Right lobe of liver (tissue), 6 donors: Measurements from ENCODE around the gene SMIM10L2A. TPM values are rescaled to one million over a fixed set of nuclear protein-coding genes. Genes with fewer than 3 reads are reported as not detected.
A peak's percentile ranks its signal among the peaks of the same experiment; 100 is the strongest.
"Not testable (repeated sequence)": the region's sequence is repeated elsewhere in the genome, so short reads cannot be mapped to it uniquely, and the experiment has no call there.

Source experiments
- ATAC-seq, 4 donors: fragments of 200-7000 bp; cut with Tn5 transposase; one replicate each; pipeline ENCODE4 v1.9.1; 2020; ENCODE audit warnings: mild to moderate bottlenecking in 4 of 4, moderate library complexity in 4 of 4
- DNase-seq, 3 donors: peaks; one replicate each; pipeline ENCODE4 v3.0.0-alpha.2; 2020
- H3K27ac ChIP-seq, 3 donors: fragments of 200-600 bp; one replicate each; pipeline ENCODE4 v1.8.0; 2022
- H3K27me3 ChIP-seq, 2 donors: fragments of 200-600 bp; one replicate each; pipeline ENCODE4 v1.8.0; 2022
- H3K36me3 ChIP-seq, 4 donors: fragments of 200-600 bp; sonication (generic) in 1 of 4; one replicate each; pipeline versions ENCODE4 v1.5.1 to v1.8.0; 2017 to 2022; ENCODE audit warnings: control low read depth in 1 of 4
- H3K4me1 ChIP-seq, 4 donors: fragments of 200-600 bp; sonication (generic) in 1 of 4; one replicate each; pipeline versions ENCODE4 v1.5.1 to v1.8.0; 2017 to 2022; ENCODE audit warnings: control low read depth in 1 of 4
- H3K4me3 ChIP-seq, 3 donors: fragments of 200-600 bp; one replicate each; pipeline ENCODE4 v1.8.0; 2022
- H3K9me3 ChIP-seq, 4 donors: fragments of 200-600 bp; sonication (generic) in 1 of 4; one replicate each; pipeline versions ENCODE4 v1.5.1 to v1.8.0; 2017 to 2022; ENCODE audit warnings: control low read depth in 1 of 4
- CTCF ChIP-seq, 4 donors: fragments of 200-600 bp in 3 of 4; fragments of 450-650 bp in 1 of 4; IDR thresholded peaks; one replicate each; pipeline versions ENCODE4 v1.5.1 to v1.8.0; 2016 to 2022; ENCODE audit warnings: antibody characterized with exemption in 4 of 4, mild to moderate bottlenecking in 2 of 4
- POLR2A ChIP-seq: fragments of 450-650 bp; IDR thresholded peaks from one replicate; pipeline ENCODE4 v1.6.1; 2017; ENCODE audit warnings: antibody characterized with exemption, mild to moderate bottlenecking
- WGBS: methylation state at CpG from one replicate; pipeline ENCODE4 v1.1.6; 2018; ENCODE audit warnings: low coverage, low lambda C conversion rate; ENCODE audit not compliant: insufficient coverage; ENCODE audit errors: missing lambda C conversion rate; 5-methylcytosine and 5-hydroxymethylcytosine counted together
- intact Hi-C, 2 donors: fragments of 100-400 bp; cut with DNase I; formaldehyde crosslinking; loops; one replicate each; pipeline versions ENCODE4 v1.11.2 to v1.14.1; 2022
- small RNA-seq, 2 experiments: library from RNA; depleted of rRNA; stranded (forward); fragments of <200 nt; gene quantifications; one replicate each; pipeline ENCODE3, GENCODE V24; 2016
- total RNA-seq, 6 experiments: library from RNA; depleted of rRNA in 2 of 6; stranded (reverse); fragments of >200 nt in 2 of 6; fragmentation: NEBNext Ultra II Directional in 3 of 6; extraction: Animal tissue kit (Norgen Biotek cat#: 25700) in 3 of 6; gene quantifications; one replicate each; pipeline versions ENCODE4 v1.1.0 to v1.2.4, GENCODE V29; 2016 to 2023
- donor health status: DM: no; HTN: yes; CAD: no.
- donor health status: DM: no; HTN: no; CAD: no.
- donor health status: DM: no; HTN: no; CAD: no.
- donor health status: DM: no; HTN: yes; CAD: no.
- donor health status: DM: no; HTN: yes; CAD: no.

The SMIM10L2A gene
- total RNA-seq, 6 experiments from 2014 or later, result 0.06 to 0.18 (median 0.16) TPM

GRCh38 chrX:135454816-135455215, 33.1 kb downstream of the SMIM10L2A start:
- intact Hi-C loops, result no loop called here
- ATAC-seq, result peak in 3 of 4 donors; percentile 28 to 59 (median 44)
- Histone ChIP-seq H3K9me3 (no peaks in the 10 kb centered on the region), H3K27me3 (peaks cover 0 to 4% of the 10 kb centered on the region in 2 donors), H3K36me3 (no peaks in the 10 kb centered on the region), H3K27ac (no peak overlapping the region), H3K4me1 (no peaks in the 10 kb centered on the region), H3K4me3 (no peak overlapping the region)
- WGBS, result 36% methylated on average over 4 of the region's 4 CpGs
- TF ChIP-seq POLR2A, result no peak
- no peak for TF ChIP-seq CTCF (IDR thresholded peaks at IDR 0.05)
- DNase-seq, result no peak

GRCh38 chrX:135461756-135462155, 40.0 kb downstream of the SMIM10L2A start:
- H3K27me3 ChIP-seq, H3K4me3 ChIP-seq, intact Hi-C loops, H3K4me1 ChIP-seq, ATAC-seq, H3K27ac ChIP-seq, H3K36me3 ChIP-seq, DNase-seq, H3K9me3 ChIP-seq: not testable (repeated sequence)
- 36% methylated on average over 2 of the region's 2 CpGs for WGBS

GRCh38 chrX:135463937-135464336, 42.2 kb downstream of the SMIM10L2A start:
- Histone ChIP-seq H3K9me3 (no peaks in the 10 kb centered on the region), H3K4me3 (no peak overlapping the region), H3K27me3 (no peaks in the 10 kb centered on the region), H3K36me3 (no peaks in the 10 kb centered on the region), H3K4me1 (no peaks in the 10 kb centered on the region), H3K27ac (no peak overlapping the region)
- WGBS, result 72% methylated on average over 2 of the region's 2 CpGs
- TF ChIP-seq CTCF (IDR thresholded peaks at IDR 0.05) (peak in 2 of 4 donors; percentile 15 to 18), POLR2A (no peak)
- intact Hi-C loops, result no loop called here
- ATAC-seq (peak in 3 of 4 donors; percentile 39 to 64 (median 48)), DNase-seq (no peak)

- 47% methylated on average over 3 of the region's 3 CpGs for WGBS
- TF ChIP-seq CTCF (IDR thresholded peaks at IDR 0.05), result no peak
- no peak for TF ChIP-seq POLR2A
Measured at GRCh38 chrX:135476378-135476777, 54.6 kb downstream of the SMIM10L2A start.

GRCh38 chrX:135477576-135477975, 55.8 kb downstream of the SMIM10L2A start:
- Histone ChIP-seq H3K4me3 (no peak overlapping the region), H3K9me3 (no peaks in the 10 kb centered on the region), H3K36me3 (no peaks in the 10 kb centered on the region), H3K27ac (no peak overlapping the region), H3K4me1 (no peaks in the 10 kb centered on the region), H3K27me3 (no peaks in the 10 kb centered on the region)
- ATAC-seq (peak; percentile 50 to 82 (median 67)), DNase-seq (peak; percentile 61 to 68 (median 68))
- peak in 3 of 4 donors; percentile 31 to 39 (median 35) for TF ChIP-seq CTCF (IDR thresholded peaks at IDR 0.05)
- TF ChIP-seq POLR2A, result no peak
- 23% methylated on average over 3 of the region's 3 CpGs for whole genome bisulfite sequencing
- intact Hi-C loops, result no loop called here

More at GRCh38 chrX:135476378-135476777, 54.6 kb downstream of the SMIM10L2A start:
- Histone ChIP-seq H3K27me3 (no peaks in the 10 kb centered on the region), H3K27ac (no peak overlapping the region), H3K36me3 (no peaks in the 10 kb centered on the region), H3K4me3 (no peak overlapping the region), H3K4me1 (no peaks in the 10 kb centered on the region), H3K9me3 (no peaks in the 10 kb centered on the region)
- intact Hi-C loops, result no loop called here
- DNase-seq (no peak), ATAC-seq (no peak)

Small RNA genes lying within 50 kb of the gene (small RNA-seq; reads per million reads assigned to genes)
- 0 to 0.13 reads per million in 2 experiments for gene RNA5SP515

Other genes with a start within 250 kb of the SMIM10L2A start
- not detected for gene ETDA, start 169.9 kb upstream of the SMIM10L2A start, total RNA-seq
- not detected for gene ETDC, start 112.5 kb upstream of the SMIM10L2A start, total RNA-seq
- gene ZNF75D, start 77.8 kb upstream of the SMIM10L2A start, total RNA-seq, result 1 to 10 TPM; 4.1 to 6.6 (median 4.4) TPM
- gene ZNF449, start 77.1 kb upstream of the SMIM10L2A start, total RNA-seq, result 1 to 10 TPM; 2.0 to 3.4 (median 2.7) TPM
- gene INTS6L, start 98.7 kb downstream of the SMIM10L2A start, total RNA-seq, result 1 to 10 TPM in 4 of 6 experiments, under 1 TPM in 2; 0.37 to 2.0 (median 1.1) TPM